ENCODE results near the gene FGB. TPM values are rescaled to one million over a fixed set of nuclear protein-coding genes. Genes with fewer than 3 reads are reported as not detected.
A peak's percentile ranks its signal among the peaks of the same experiment; 100 is the strongest.

Gene FGB
- total and polyA plus RNA-seq, 2 experiments from 2014 or later, result not detected

- H3K9ac ChIP-seq, result no peak overlapping the region
- no peaks in the 10 kb centered on the region for H3K36me3 ChIP-seq (ENCODE audit: low read depth)
- H3K4me3 ChIP-seq, result no peak overlapping the region
- no peak for TF ChIP-seq EZH2 (IDR thresholded peaks at IDR 0.05; ENCODE audit: insufficient read depth, poor library complexity, severe bottlenecking)
- no peak for TF ChIP-seq EZH2phosphoT487 (IDR thresholded peaks at IDR 0.05; ENCODE audit: insufficient read depth, low read depth)
- 63 to 79% methylated on average over 5 of the region's 5 CpGs for WGBS, 2 experiments (ENCODE audit: low coverage in 1 of 2, low lambda C conversion rate in 2 of 2, missing lambda C conversion rate in 2 of 2)
- peaks cover 6% of the 10 kb centered on the region; the same call in 1 of the 2 replicates for H3K27me3 ChIP-seq (replicated peaks; ENCODE audit: insufficient read depth)
- no peaks in the 10 kb centered on the region for H4K20me1 ChIP-seq (ENCODE audit: insufficient read depth)
- H3K9me2 ChIP-seq (ENCODE audit: insufficient read depth), result no peaks in the 10 kb centered on the region
- no peak for DNase-seq
- H3K27ac ChIP-seq, result no peak overlapping the region
- H3K4me1 ChIP-seq (ENCODE audit: insufficient read depth), result no peaks in the 10 kb centered on the region
- H3F3A ChIP-seq (ENCODE audit: insufficient read depth), result no peaks in the 10 kb centered on the region
- H3K9me3 ChIP-seq (ENCODE audit: low read depth), result no peaks in the 10 kb centered on the region
- H3K79me2 ChIP-seq (ENCODE audit: insufficient read depth), result no peaks in the 10 kb centered on the region
- H3K4me2 ChIP-seq (ENCODE audit: unreplicated experiment), result no peak overlapping the region
- no peak overlapping the region for H2AFZ ChIP-seq
- in situ Hi-C loops (cut with MboI), result loop anchor here (25.0 kb wide), 1 partner anchor 789 kb away; no protein-coding TSS in a partner anchor
These were observed 10.5 kb downstream of the FGB start for GRCh38 chr4:154573190-154573870.

DNA sequence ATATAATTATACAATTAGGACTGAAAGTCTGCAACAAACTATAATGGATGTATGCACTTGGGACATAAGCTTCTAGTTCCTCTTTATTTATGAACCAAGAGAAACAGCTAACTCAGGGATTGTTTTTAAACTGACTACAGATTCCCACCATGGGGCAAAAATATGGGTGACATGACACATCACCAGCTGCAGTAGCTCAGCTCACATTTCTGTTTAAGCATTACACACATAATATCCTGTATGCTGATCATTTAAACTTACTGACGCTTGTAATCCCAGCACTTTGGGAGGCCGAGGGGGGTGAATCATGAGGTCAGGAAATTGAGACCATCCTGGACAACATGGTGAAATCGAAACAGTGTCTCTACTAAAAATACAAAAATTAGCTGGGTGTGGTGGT lies 11.5 kb downstream of the FGB start:
- DNase-seq, result no peak
- Histone ChIP-seq H3K9me3 (ENCODE audit: low read depth) (no peaks in the 10 kb centered on the region), H3K4me3 (no peak overlapping the region), H3K9ac (no peak overlapping the region), H3K4me2 (ENCODE audit: unreplicated experiment) (no peak overlapping the region), H4K20me1 (ENCODE audit: insufficient read depth) (no peaks in the 10 kb centered on the region), H3K36me3 (ENCODE audit: low read depth) (no peaks in the 10 kb centered on the region), H3F3A (ENCODE audit: insufficient read depth) (no peaks in the 10 kb centered on the region), H3K4me1 (ENCODE audit: insufficient read depth) (no peaks in the 10 kb centered on the region), H3K79me2 (ENCODE audit: insufficient read depth) (no peaks in the 10 kb centered on the region), H3K9me2 (ENCODE audit: insufficient read depth) (no peaks in the 10 kb centered on the region), H2AFZ (no peak overlapping the region), H3K27me3 (replicated peaks; ENCODE audit: insufficient read depth) (peaks cover 6% of the 10 kb centered on the region; the same call in 1 of the 2 replicates), H3K27ac (no peak overlapping the region)
- TF ChIP-seq EZH2 (IDR thresholded peaks at IDR 0.05; ENCODE audit: insufficient read depth, poor library complexity, severe bottlenecking) (no peak), EZH2phosphoT487 (IDR thresholded peaks at IDR 0.05; ENCODE audit: insufficient read depth, low read depth) (no peak)
- in situ Hi-C loops (cut with MboI), result loop anchor here (25.0 kb wide), 1 partner anchor 788 kb away; no protein-coding TSS in a partner anchor
- WGBS, 2 experiments (ENCODE audit: low coverage in 1 of 2, low lambda C conversion rate in 2 of 2, missing lambda C conversion rate in 2 of 2), result 34 to 46% methylated on average over 3 of the region's 3 CpGs

DNA sequence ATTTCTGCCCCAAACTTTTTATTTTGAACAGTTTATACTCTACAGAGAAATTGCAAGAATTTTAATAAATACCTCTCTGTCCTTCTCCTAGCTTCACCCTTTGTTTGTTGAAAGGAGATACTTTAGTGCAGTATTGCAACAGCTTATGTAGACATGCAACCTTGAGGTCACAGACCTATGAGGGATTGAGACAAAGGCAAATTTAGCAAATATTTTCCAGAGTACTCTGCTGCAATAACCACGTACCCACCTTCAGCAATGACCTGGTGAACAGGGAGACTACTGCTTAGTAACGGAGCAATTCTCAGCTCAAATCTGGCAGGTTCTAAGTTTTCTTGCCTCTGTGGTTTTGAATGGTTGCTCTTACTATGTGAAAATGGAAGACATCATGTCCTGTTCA lies 14.5 kb downstream of the FGB start:
- no peaks in the 10 kb centered on the region for H3K9me2 ChIP-seq (ENCODE audit: insufficient read depth)
- H3K79me2 ChIP-seq (ENCODE audit: insufficient read depth), result no peaks in the 10 kb centered on the region
- no peaks in the 10 kb centered on the region for H3K36me3 ChIP-seq (ENCODE audit: low read depth)
- H3K9ac ChIP-seq, result no peak overlapping the region
- H3K27ac ChIP-seq, result no peak overlapping the region
- no peaks in the 10 kb centered on the region for H3K9me3 ChIP-seq (ENCODE audit: low read depth)
- no peaks in the 10 kb centered on the region for H3K4me1 ChIP-seq (ENCODE audit: insufficient read depth)
- no peaks in the 10 kb centered on the region for H3F3A ChIP-seq (ENCODE audit: insufficient read depth)
- no peaks in the 10 kb centered on the region for H4K20me1 ChIP-seq (ENCODE audit: insufficient read depth)
- no peak overlapping the region for H2AFZ ChIP-seq
- H3K27me3 ChIP-seq (replicated peaks; ENCODE audit: insufficient read depth), result peaks cover 10% of the 10 kb centered on the region
- in situ Hi-C loops (cut with MboI), result no loop called here
- WGBS, 2 experiments (ENCODE audit: low coverage in 1 of 2, low lambda C conversion rate in 2 of 2, missing lambda C conversion rate in 2 of 2), result 48 to 54% methylated on average over 2 of the region's 2 CpGs
- H3K4me3 ChIP-seq, result no peak overlapping the region
- TF ChIP-seq EZH2phosphoT487 (IDR thresholded peaks at IDR 0.05; ENCODE audit: insufficient read depth, low read depth) (no peak), EZH2 (IDR thresholded peaks at IDR 0.05; ENCODE audit: insufficient read depth, poor library complexity, severe bottlenecking) (no peak)
- no peak overlapping the region for H3K4me2 ChIP-seq (ENCODE audit: unreplicated experiment)
- DNase-seq, result no peak

DNA sequence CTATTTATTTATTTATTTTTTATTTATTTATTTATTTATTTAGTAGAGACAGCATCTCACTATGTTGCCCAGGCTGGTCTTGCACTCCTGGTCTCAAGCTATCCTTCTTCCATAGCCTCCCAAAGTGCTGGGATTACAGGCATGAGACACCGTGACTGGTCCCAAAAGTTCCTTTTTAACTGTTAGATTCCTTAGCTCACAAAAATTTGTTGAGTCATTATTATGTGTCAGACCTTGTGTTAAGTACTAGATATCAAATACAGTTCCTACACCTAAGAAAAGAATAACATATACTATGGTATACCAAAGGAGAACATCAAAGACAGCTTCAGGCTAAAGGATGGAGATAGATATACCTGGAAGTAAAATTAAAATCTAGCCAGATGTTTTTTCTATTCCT lies 16.1 kb downstream of the FGB start:
- H3K27me3 ChIP-seq (replicated peaks; ENCODE audit: insufficient read depth), result peaks cover 16% of the 10 kb centered on the region
- WGBS, 2 experiments (ENCODE audit: low coverage in 1 of 2, low lambda C conversion rate in 2 of 2, missing lambda C conversion rate in 2 of 2), result 28 to 41% methylated on average over 1 of the region's 1 CpG
- DNase-seq, result peak; percentile 4

More for the DNA sequence above, 16.1 kb downstream of the FGB start:
- Histone ChIP-seq H4K20me1 (ENCODE audit: insufficient read depth) (no peaks in the 10 kb centered on the region), H3K27ac (no peak overlapping the region), H3K4me2 (ENCODE audit: unreplicated experiment) (no peak overlapping the region), H3K9me2 (ENCODE audit: insufficient read depth) (no peaks in the 10 kb centered on the region), H3F3A (ENCODE audit: insufficient read depth) (no peaks in the 10 kb centered on the region), H3K79me2 (ENCODE audit: insufficient read depth) (no peaks in the 10 kb centered on the region), H3K36me3 (ENCODE audit: low read depth) (no peaks in the 10 kb centered on the region), H3K9me3 (ENCODE audit: low read depth) (no peaks in the 10 kb centered on the region), H3K9ac (no peak overlapping the region), H2AFZ (no peak overlapping the region), H3K4me1 (ENCODE audit: insufficient read depth) (no peaks in the 10 kb centered on the region), H3K4me3 (no peak overlapping the region)
- TF ChIP-seq EZH2 (IDR thresholded peaks at IDR 0.05; ENCODE audit: insufficient read depth, poor library complexity, severe bottlenecking) (no peak), EZH2phosphoT487 (IDR thresholded peaks at IDR 0.05; ENCODE audit: insufficient read depth, low read depth) (no peak)
- in situ Hi-C loops (cut with MboI), result no loop called here
